Measurements from ENCODE around the gene CPSF4.
"Not testable (repeated sequence)": the region's sequence is repeated elsewhere in the genome, so short reads cannot be mapped to it uniquely, and the experiment has no call there.

The CPSF4 gene

GRCh38 chr7:99490878-99491277, 52.1 kb downstream of the CPSF4 start:
- no peak for DNase-seq (ENCODE audit: low read depth in 2 of 2)

GRCh38 chr7:99493823-99494222, 55.1 kb downstream of the CPSF4 start:
- DNase-seq (ENCODE audit: low read depth in 2 of 2) = no peak

- no peak for DNase-seq (ENCODE audit: low read depth in 2 of 2)
Observed at GRCh38 chr7:99497766-99498545, 59.2 kb downstream of the CPSF4 start.

- no peak for DNase-seq (ENCODE audit: low read depth in 2 of 2)
Observed at GRCh38 chr7:99498546-99498944, 59.8 kb downstream of the CPSF4 start.

GRCh38 chr7:99499371-99499720, 60.6 kb downstream of the CPSF4 start:
- no peak for DNase-seq (ENCODE audit: low read depth in 2 of 2)

GRCh38 chr7:99499721-99500636, 61.2 kb downstream of the CPSF4 start, which contains the start of gene ZNF394:
TSS of gene ZNF394 (minus strand) at chr7:99500281. CDS start at chr7:99500093, 188 bp downstream.
- DNase-seq (ENCODE audit: low read depth in 2 of 2) = peak; percentile 74 to 81

GRCh38 chr7:99500637-99501009, 61.9 kb downstream of the CPSF4 start:
- DNase-seq (ENCODE audit: low read depth in 2 of 2) = no peak

GRCh38 chr7:99501236-99501635, 62.5 kb downstream of the CPSF4 start:
- DNase-seq (ENCODE audit: low read depth in 2 of 2) = not testable (repeated sequence)

GRCh38 chr7:99504281-99504602, 65.5 kb downstream of the CPSF4 start:
- DNase-seq (ENCODE audit: low read depth in 2 of 2) = no peak

- peak; percentile 94 to 98 for DNase-seq (ENCODE audit: low read depth in 2 of 2)
Observed at GRCh38 chr7:99504603-99505323, 66.0 kb downstream of the CPSF4 start, which contains the start of gene ZKSCAN5. TSS of gene ZKSCAN5 (plus strand) at chr7:99504662. CDS start at chr7:99506045, 1,383 bp downstream.

- no peak for DNase-seq (ENCODE audit: low read depth in 2 of 2)
Observed at GRCh38 chr7:99505324-99505662, 66.5 kb downstream of the CPSF4 start.
